Testis (tissue), 2 donors: ENCODE measurements around the gene VWA7.

ENCODE experiments used
- CTCF ChIP-seq, 3 experiments: fragments of 450-650 bp in 2 of 3; fragments of 200-600 bp in 1 of 3; sonication (generic) in 1 of 3; IDR thresholded peaks; one replicate each; pipeline ENCODE4 v1.5.1; 2016 to 2019; ENCODE audit warnings: antibody characterized with exemption in 3 of 3, mild to moderate bottlenecking in 2 of 3, moderate library complexity in 1 of 3
- POLR2A ChIP-seq: fragments of 450-650 bp; IDR thresholded peaks from one replicate; pipeline ENCODE4 v1.6.1; 2017; ENCODE audit warnings: antibody characterized with exemption, mild to moderate bottlenecking, moderate library complexity

- peak; percentile 2 to 72 (median 51) for TF ChIP-seq CTCF (IDR thresholded peaks at IDR 0.05)
- TF ChIP-seq POLR2A = no peak
Measured at GRCh38 chr6:31729515-31729978, 47.6 kb downstream of the VWA7 start.
